NCI-H226 (cell line): ENCODE measurements around the gene NATD1.

Experiments
- DNase-seq: peaks from one replicate; pipeline ENCODE4 v3.0.0-alpha.2; 2015

The NATD1 gene

GRCh38 chr17:21252796-21253645 is at the start of gene NATD1:
Gene NATD1 (minus strand): TSS chr17:21253410. CDS start chr17:21253264, 146 bp downstream.
- DNase-seq: peak; percentile 72

GRCh38 chr17:21301593-21302550 is 48.7 kb upstream of the NATD1 start:
- no peak for DNase-seq

- DNase-seq: no peak
Observed at GRCh38 chr17:21300601-21301571, 47.7 kb upstream of the NATD1 start.

- no peak for DNase-seq
Observed at GRCh38 chr17:21299981-21300600, 46.9 kb upstream of the NATD1 start.

- DNase-seq: no peak
Observed at GRCh38 chr17:21298983-21299519, 45.8 kb upstream of the NATD1 start.

GRCh38 chr17:21298056-21298982 is 45.1 kb upstream of the NATD1 start:
- no peak for DNase-seq

- no peak for DNase-seq
Observed at GRCh38 chr17:21297597-21297996, 44.4 kb upstream of the NATD1 start.

- DNase-seq: no peak
Observed at GRCh38 chr17:21297026-21297520, 43.9 kb upstream of the NATD1 start.

GRCh38 chr17:21296097-21297025 is 43.2 kb upstream of the NATD1 start:
- DNase-seq: no peak

GRCh38 chr17:21295036-21295952 is 42.1 kb upstream of the NATD1 start:
- no peak for DNase-seq

GRCh38 chr17:21294321-21295035 is 41.3 kb upstream of the NATD1 start:
- DNase-seq: no peak

GRCh38 chr17:21293831-21294210 is 40.6 kb upstream of the NATD1 start:
- DNase-seq: no peak

- no peak for DNase-seq
Observed at GRCh38 chr17:21292867-21293830, 39.9 kb upstream of the NATD1 start.

- DNase-seq: no peak
Observed at GRCh38 chr17:21291862-21292261, 38.7 kb upstream of the NATD1 start.

GRCh38 chr17:21291357-21291756 is 38.1 kb upstream of the NATD1 start:
- no peak for DNase-seq
